Testis (tissue), 3 donors: Measurements from ENCODE around the gene CDH13. TPM values are rescaled to one million over a fixed set of nuclear protein-coding genes. Genes with fewer than 3 reads are reported as not detected.

ENCODE experiments used
- DNase-seq: peaks from one replicate; pipeline ENCODE4 v3.0.0-alpha.2; 2019
- H3K27ac ChIP-seq, 2 donors: fragments of 200-600 bp; sonication (generic); one replicate each; pipeline ENCODE4 v1.5.1; 2019
- H3K27me3 ChIP-seq: fragments of 200-600 bp; sonication (generic); one replicate; pipeline ENCODE4 v1.5.1; 2019
- H3K36me3 ChIP-seq: fragments of 200-600 bp; sonication (generic); one replicate; pipeline ENCODE4 v1.5.1; 2017; ENCODE audit warnings: low read depth; ENCODE audit errors: missing control alignments
- H3K4me1 ChIP-seq: fragments of 200-600 bp; sonication (generic); one replicate; pipeline ENCODE4 v1.5.1; 2019
- H3K4me3 ChIP-seq, 2 donors: fragments of 200-600 bp; sonication (generic); one replicate each; pipeline ENCODE4 v1.5.1; 2017 to 2019
- H3K9me3 ChIP-seq: fragments of 200-600 bp; sonication (generic); one replicate; pipeline ENCODE4 v1.5.1; 2017
- CTCF ChIP-seq, 3 experiments: fragments of 450-650 bp in 2 of 3; fragments of 200-600 bp in 1 of 3; sonication (generic) in 1 of 3; IDR thresholded peaks; one replicate each; pipeline ENCODE4 v1.5.1; 2016 to 2019; ENCODE audit warnings: antibody characterized with exemption in 3 of 3, mild to moderate bottlenecking in 2 of 3, moderate library complexity in 1 of 3
- POLR2A ChIP-seq: fragments of 450-650 bp; IDR thresholded peaks from one replicate; pipeline ENCODE4 v1.6.1; 2017; ENCODE audit warnings: antibody characterized with exemption, mild to moderate bottlenecking, moderate library complexity
- WGBS, 2 donors: methylation state at CpG; one replicate each; pipeline ENCODE4 v1.1.5; 2018; 5-methylcytosine and 5-hydroxymethylcytosine counted together
- intact Hi-C: fragments of 100-400 bp; cut with DNase I; formaldehyde crosslinking; loops from one replicate; pipeline ENCODE4 v1.15.1; 2023; ENCODE audit warnings: low total_unique reads
- polyA plus RNA-seq: library from polyadenylated mRNA; stranded (reverse); fragments of 350-450 nt; fragmentation: Illumina TruSeq; extraction: RNeasy Lipid Tissue Mini Kit (QIAGEN cat#74804); gene quantifications from one replicate; pipeline ENCODE4 v1.2.3, GENCODE V29; 2014; ENCODE audit warnings: low read depth, low replicate concordance; ENCODE audit not compliant: insufficient read depth
- total RNA-seq, 2 donors: library from RNA; depleted of rRNA; stranded (reverse); fragments of >200 nt; gene quantifications; one replicate each; pipeline ENCODE4 v1.2.3, GENCODE V29; 2016

The CDH13 gene
- total and polyA plus RNA-seq, 3 donors from 2014 or later, result 1.2 to 11.1 (median 2.0) TPM

- no peaks in the 10 kb centered on the region for H3K9me3 ChIP-seq
- H3K4me1 ChIP-seq, result no peaks in the 10 kb centered on the region
- no peaks in the 10 kb centered on the region for H3K36me3 ChIP-seq
- TF ChIP-seq POLR2A (no peak), CTCF (IDR thresholded peaks at IDR 0.05) (no peak)
- intact Hi-C loops, result no loop called here
- no peak overlapping the region for H3K4me3 ChIP-seq
- no peak for DNase-seq
- 92 to 93% methylated on average over 2 of the region's 2 CpGs for whole genome bisulfite sequencing, 2 donors
- H3K27me3 ChIP-seq, result no peaks in the 10 kb centered on the region
- H3K27ac ChIP-seq, result no peak overlapping the region
These were observed 8.3 kb downstream of the CDH13 start for GRCh38 chr16:82634955-82635610.

- DNase-seq, result no peak
- H3K27ac ChIP-seq, result no peak overlapping the region
- no peak for TF ChIP-seq CTCF (IDR thresholded peaks at IDR 0.05)
- TF ChIP-seq POLR2A, result no peak
- H3K4me3 ChIP-seq, result no peak overlapping the region
- no peaks in the 10 kb centered on the region for H3K36me3 ChIP-seq
- 85 to 88% methylated on average over 3 of the region's 3 CpGs for WGBS, 2 donors
- H3K9me3 ChIP-seq, result no peaks in the 10 kb centered on the region
- no peaks in the 10 kb centered on the region for H3K4me1 ChIP-seq
- H3K27me3 ChIP-seq, result no peaks in the 10 kb centered on the region
- intact Hi-C loops, result no loop called here
These were observed 9.7 kb downstream of the CDH13 start for GRCh38 chr16:82636485-82636884.

DNA sequence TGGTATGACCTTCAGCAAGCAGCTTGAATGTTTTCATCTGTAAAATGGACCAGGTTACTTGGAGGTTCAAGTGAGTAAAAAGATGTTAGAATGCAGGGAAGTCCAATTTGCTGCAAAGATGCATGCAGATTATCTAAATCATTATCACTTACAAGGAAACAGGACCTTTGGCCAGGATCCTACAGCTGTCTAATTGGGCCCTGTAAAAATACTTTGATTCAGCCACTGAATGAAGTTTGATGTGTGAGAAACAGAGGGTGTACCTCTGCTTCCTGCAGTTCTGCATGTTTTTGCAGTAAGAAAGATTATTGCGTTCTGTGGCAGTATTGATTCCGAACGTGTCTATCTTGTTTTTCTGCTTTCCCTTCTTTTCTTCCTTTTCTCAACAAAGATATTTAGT lies 10.2 kb downstream of the CDH13 start:
- Histone ChIP-seq H3K4me1 (no peaks in the 10 kb centered on the region), H3K9me3 (no peaks in the 10 kb centered on the region), H3K27ac (no peak overlapping the region), H3K4me3 (no peak overlapping the region), H3K36me3 (no peaks in the 10 kb centered on the region), H3K27me3 (no peaks in the 10 kb centered on the region)
- 60 to 84% methylated on average over 3 of the region's 3 CpGs for WGBS, 2 donors
- DNase-seq, result no peak
- intact Hi-C loops, result no loop called here
- no peak for TF ChIP-seq POLR2A
- TF ChIP-seq CTCF (IDR thresholded peaks at IDR 0.05), result no peak

GRCh38 chr16:82638095-82638798 lies 11.5 kb downstream of the CDH13 start:
- no peak for DNase-seq
- Histone ChIP-seq H3K36me3 (no peaks in the 10 kb centered on the region), H3K9me3 (no peaks in the 10 kb centered on the region), H3K27ac (no peak overlapping the region), H3K27me3 (no peaks in the 10 kb centered on the region), H3K4me3 (no peak overlapping the region), H3K4me1 (no peaks in the 10 kb centered on the region)
- 68 to 81% methylated on average over 4 of the region's 4 CpGs for WGBS, 2 donors
- intact Hi-C loops, result no loop called here
- TF ChIP-seq CTCF (IDR thresholded peaks at IDR 0.05), result no peak
- no peak for TF ChIP-seq POLR2A
